ENCODE data around the gene DLG1.

Gene DLG1

GRCh38 chr3:196995027-196995426 lies 303.4 kb downstream of the DLG1 start:
- H3K36me3 ChIP-seq (ENCODE audit: control insufficient read depth, insufficient read depth, low read length) = no peaks in the 10 kb centered on the region
- no peak overlapping the region for H3K4me3 ChIP-seq (ENCODE audit: low read depth, low read length)
- H3K4me1 ChIP-seq (ENCODE audit: control insufficient read depth, insufficient read depth, low read length) = no peaks in the 10 kb centered on the region
- H3K27me3 ChIP-seq (ENCODE audit: control insufficient read depth, insufficient read depth, low read length) = no peaks in the 10 kb centered on the region
- H3K9ac ChIP-seq (ENCODE audit: low read depth, low read length) = no peak overlapping the region
- H3K9me3 ChIP-seq (ENCODE audit: control insufficient read depth, insufficient read depth, low read length) = no peaks in the 10 kb centered on the region

- Histone ChIP-seq H3K9ac (ENCODE audit: low read depth, low read length) (no peak overlapping the region), H3K9me3 (ENCODE audit: control insufficient read depth, insufficient read depth, low read length) (no peaks in the 10 kb centered on the region), H3K36me3 (ENCODE audit: control insufficient read depth, insufficient read depth, low read length) (no peaks in the 10 kb centered on the region), H3K4me3 (ENCODE audit: low read depth, low read length) (no peak overlapping the region), H3K4me1 (ENCODE audit: control insufficient read depth, insufficient read depth, low read length) (no peaks in the 10 kb centered on the region), H3K27me3 (ENCODE audit: control insufficient read depth, insufficient read depth, low read length) (no peaks in the 10 kb centered on the region)
These were observed 304.4 kb downstream of the DLG1 start for GRCh38 chr3:196994056-196994455.
